GM12801 (cell line): ENCODE results near the gene C2orf49.

Experiments
- TF ChIP-seq, protein P1 (sequence below): IDR thresholded peaks from one replicate; pipeline ENCODE4 v1.5.1; 2011; ENCODE audit warnings: control low read depth; ENCODE audit not compliant: insufficient read length; ENCODE audit errors: extremely low read depth

C2orf49 gene

DNA sequence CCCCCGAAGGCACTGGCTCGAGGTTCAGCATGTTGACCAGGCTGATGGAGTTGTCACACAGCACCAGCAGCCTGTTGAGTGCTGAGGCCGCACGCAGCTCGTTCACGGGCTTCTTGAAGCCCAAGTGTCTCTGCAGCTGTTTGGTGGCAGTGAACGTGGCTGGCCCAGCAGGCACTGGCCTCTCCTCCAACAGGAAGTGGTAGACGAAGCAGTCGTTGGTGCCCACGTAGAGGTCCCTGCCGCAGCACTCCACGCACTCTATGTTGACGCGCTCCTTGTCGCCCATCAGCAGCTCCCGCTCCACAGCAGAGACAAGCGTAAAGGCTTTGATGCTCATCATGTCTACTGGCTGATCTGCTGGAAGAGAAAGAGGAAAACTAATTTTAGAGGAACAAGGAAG lies 29.4 kb upstream of the C2orf49 start:
- TF ChIP-seq, protein P1, sequence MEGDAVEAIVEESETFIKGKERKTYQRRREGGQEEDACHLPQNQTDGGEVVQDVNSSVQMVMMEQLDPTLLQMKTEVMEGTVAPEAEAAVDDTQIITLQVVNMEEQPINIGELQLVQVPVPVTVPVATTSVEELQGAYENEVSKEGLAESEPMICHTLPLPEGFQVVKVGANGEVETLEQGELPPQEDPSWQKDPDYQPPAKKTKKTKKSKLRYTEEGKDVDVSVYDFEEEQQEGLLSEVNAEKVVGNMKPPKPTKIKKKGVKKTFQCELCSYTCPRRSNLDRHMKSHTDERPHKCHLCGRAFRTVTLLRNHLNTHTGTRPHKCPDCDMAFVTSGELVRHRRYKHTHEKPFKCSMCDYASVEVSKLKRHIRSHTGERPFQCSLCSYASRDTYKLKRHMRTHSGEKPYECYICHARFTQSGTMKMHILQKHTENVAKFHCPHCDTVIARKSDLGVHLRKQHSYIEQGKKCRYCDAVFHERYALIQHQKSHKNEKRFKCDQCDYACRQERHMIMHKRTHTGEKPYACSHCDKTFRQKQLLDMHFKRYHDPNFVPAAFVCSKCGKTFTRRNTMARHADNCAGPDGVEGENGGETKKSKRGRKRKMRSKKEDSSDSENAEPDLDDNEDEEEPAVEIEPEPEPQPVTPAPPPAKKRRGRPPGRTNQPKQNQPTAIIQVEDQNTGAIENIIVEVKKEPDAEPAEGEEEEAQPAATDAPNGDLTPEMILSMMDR = no peak

GRCh38 chr2:105308382-105309146 lies 28.8 kb upstream of the C2orf49 start:
- TF ChIP-seq, protein P1 = no peak

GRCh38 chr2:105309147-105309545 lies 28.2 kb upstream of the C2orf49 start:
- TF ChIP-seq, protein P1 = no peak

- TF ChIP-seq, protein P1 = no peak
These were observed 23.5 kb upstream of the C2orf49 start for GRCh38 chr2:105313877-105314276.

GRCh38 chr2:105315314-105315713 lies 22.0 kb upstream of the C2orf49 start:
- TF ChIP-seq, protein P1 = no peak

- TF ChIP-seq, protein P1 = no peak
These were observed 19.4 kb upstream of the C2orf49 start for GRCh38 chr2:105317937-105318336.

DNA sequence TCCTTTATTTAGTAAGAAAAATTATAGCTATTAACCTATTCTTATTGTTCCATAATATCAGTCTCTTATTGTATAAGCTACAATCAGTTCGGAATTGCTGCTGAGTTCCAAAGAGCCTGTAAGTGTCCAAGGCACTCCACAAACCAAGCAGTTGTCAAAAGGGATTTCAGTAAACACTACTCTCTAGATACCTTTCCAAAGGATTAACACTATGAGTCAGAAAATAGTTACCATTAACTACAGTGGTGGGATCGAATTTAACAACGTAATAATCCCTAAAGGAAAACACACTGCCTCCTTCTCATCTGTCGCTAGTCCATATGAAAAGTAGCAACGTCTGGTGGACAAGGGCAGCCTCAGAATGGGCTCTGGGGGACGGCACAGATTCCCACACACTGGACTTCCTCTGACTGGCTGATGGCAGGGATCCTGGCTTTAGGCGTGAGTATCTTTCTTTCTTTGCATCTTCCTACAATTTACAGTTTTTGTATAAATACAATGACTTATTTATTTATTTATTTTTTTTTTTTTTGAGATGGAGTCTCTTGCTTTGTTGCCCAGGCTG lies 16.6 kb upstream of the C2orf49 start:
- TF ChIP-seq, protein P1 = no peak
